SW480 (cell line): ENCODE measurements around the gene KCNN2.
A peak's percentile ranks its signal among the peaks of the same experiment; 100 is the strongest.

Experiments used
- DNase-seq: peaks from one replicate; pipeline ENCODE4 v3.0.0-alpha.2; 2016; ENCODE audit warnings: low spot score

Gene KCNN2

DNA sequence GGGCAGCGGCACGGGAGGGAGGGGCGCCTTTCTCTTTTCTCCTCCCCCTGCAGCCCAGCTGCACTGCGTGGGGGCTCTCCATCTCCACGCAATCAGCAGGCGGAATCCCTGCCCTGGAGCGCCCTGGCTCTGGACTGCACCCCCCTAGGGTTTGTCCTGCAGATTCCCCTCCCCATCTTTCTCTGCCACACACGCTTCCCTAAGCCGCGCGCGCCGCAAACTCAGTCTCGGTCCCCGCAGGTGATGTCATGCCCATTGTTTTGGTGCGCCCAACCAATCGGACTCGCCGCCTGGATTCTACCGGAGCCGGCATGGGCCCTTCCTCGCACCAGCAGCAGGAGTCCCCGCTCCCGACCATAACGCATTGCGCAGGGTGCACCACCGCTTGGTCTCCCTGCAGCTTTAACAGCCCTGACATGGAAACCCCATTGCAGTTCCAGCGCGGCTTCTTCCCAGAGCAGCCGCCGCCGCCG, at the start of gene KCNN2:
KCNN2 (plus strand) TSS at position 347 of the 473 bp plus-strand sequence; CDS start at position 417, 70 bp downstream.
- DNase-seq, result peak; percentile 83

DNA sequence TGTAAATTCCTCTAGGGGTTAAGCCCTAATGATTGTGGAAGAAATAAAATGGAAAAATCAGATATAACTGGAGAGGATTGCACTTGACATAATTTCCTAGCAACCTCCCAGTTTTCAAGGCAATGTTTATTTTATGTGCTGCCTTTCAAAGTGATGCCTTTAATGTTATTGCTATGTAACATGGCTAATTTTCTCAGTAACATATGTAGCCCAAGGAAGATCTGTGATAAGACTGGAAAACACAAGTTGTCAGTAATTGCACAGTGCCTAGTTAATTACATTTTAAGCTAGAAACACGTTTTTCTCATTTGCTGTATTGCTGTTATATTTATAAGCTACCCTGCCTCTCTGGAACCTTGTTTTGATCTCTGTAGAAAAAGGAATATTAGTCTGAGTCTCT, 49.2 kb upstream of the KCNN2 start:
- no peak for DNase-seq

DNA sequence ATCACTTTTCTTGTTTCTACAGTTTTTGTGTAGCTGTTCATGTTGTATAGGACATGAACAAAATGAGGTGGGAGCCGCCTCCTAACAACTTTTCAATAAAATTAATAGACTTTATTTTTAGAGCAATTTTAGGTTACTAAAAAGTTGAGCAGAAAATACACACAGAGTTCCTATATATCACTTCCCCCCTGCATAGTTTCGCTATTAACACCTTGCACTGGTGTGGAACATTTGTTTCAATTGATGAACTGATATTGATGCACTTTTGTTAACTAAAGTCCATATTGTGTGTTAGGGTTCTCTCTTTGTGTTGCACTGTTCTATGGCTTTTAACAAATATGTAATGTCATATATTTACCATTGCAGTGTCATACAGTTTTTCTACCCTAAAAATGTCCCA, 47.8 kb upstream of the KCNN2 start:
- DNase-seq, result no peak

DNA sequence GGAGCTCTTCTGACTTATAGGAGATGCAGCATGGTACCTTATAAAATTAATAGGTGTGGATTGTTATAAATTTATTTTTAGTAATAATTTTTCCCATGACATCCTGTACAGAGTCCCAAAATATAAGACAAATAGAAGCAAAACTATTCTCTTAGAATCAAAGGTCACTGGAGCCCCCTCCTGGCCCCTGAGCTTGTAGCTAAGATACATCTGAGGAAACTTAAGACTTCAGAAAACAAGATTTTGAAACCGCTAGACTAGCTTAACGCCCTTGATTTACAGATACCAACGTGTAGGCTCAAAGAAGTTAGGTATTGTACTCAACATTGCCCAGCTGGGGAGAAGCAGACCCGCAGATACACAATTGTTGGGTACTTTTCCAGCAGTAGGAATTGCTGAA, 45.7 kb upstream of the KCNN2 start:
- DNase-seq, result no peak

DNA sequence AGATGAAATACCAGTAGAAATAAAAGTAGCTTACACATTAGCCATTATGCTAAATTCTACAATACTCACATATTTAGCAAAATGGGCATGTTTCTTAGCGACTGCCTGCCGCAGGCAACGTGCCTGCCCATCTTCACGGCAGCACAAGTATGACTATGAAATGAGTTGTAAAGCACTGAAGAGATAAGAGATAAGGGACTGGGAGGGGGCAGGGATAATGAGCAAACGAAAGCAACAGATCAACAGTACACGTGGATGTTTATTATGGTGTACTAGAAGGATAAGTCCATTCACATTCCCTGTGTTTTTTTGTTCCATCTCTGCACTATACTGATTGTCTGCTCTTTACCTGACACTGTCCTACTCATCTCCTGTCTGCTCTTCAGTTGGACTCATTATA, 44.1 kb upstream of the KCNN2 start:
- DNase-seq, result no peak

DNA sequence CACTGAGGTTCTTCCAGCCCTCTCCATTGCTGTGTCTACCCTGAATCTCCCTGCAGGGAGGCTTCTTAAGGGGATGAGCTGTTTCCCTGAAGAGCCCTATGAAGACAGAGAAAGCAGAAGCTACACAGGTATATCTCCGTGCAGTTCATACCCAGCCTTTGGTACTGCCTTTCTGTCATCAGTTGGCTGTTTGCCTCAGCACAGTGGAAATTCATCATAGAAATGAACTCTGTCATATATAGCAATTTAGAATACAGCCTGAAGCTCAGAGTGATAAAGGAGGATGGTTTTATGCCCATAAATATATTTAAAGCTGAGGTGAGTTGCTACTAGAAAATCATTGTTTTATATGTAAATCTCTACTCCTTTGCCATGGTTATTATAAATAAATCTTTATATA, 42.6 kb upstream of the KCNN2 start:
- no peak for DNase-seq

DNA sequence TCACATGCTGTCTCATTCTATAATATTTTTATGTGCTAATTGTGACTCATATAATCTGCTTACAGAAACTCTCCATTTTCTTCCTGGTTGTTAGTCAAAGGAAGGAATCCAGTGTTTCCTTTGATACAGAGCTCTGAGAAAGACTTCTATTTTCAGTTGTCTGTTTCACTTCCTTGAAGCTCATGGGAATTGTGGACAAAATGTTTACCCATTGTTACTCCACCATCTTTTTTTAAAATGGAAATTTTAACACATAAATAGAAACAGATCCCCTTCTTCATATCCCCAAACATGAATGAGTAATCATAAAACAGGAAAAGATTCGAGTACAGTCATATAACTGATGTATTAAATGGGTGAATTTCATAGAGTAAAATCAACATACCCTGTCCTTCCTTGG, 42.0 kb upstream of the KCNN2 start:
- no peak for DNase-seq

DNA sequence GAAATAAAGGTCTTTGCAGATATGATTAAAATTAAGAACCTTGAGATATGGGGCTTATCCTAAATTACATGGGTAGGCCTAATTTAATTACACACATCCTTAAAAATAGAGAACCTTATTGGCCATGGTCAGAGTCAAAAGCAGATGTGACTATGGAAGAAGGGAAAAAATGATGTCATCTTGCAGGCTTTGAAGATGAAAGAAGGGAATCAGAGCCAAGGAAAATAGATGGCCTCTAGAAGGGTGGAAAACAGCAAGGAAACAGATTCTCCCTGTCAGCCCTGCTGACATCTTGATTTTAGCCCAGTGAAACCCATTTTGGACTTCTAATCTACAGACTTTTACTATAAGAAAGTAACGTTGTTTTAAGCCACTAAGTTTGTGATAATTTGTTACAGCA, 37.6 kb upstream of the KCNN2 start:
- DNase-seq, result no peak

DNA sequence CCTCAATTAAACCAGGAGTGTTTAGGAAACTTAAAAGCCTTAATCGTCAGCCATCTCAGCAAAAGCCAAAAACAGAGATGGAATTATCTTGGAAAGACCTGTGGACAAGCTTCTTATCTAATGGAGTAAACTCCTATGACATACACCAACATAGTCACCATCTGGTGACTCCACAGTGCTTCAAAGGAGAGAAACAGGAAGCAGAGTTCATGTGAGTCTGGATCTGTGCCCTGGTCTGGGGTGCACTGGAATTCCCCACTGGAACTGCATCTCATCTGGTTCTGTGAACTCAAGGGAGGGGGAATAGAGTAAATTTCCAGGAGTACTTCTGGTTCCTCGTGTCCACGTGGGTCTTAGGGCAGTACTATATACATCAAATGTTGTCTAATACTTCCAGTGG, 36.3 kb upstream of the KCNN2 start:
- no peak for DNase-seq

DNA sequence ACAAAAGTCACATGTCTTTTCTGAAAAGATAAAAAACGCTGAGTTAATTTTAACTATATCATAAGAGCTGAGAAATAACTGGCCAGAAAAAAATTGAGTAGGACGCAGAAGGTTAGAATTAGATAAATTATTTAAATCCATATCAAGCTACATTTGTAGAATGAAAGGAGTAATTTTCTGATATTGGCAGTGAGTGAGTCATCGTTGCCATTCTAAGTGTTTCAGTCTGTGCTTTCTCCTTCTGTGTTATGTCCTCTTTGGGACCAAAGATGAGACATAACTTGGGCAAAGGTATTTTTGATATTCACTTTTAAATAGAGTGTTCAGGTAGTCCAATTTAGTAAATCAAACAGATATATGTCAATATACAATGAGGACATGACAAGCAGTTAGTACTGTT, 34.4 kb upstream of the KCNN2 start:
- DNase-seq, result no peak

DNA sequence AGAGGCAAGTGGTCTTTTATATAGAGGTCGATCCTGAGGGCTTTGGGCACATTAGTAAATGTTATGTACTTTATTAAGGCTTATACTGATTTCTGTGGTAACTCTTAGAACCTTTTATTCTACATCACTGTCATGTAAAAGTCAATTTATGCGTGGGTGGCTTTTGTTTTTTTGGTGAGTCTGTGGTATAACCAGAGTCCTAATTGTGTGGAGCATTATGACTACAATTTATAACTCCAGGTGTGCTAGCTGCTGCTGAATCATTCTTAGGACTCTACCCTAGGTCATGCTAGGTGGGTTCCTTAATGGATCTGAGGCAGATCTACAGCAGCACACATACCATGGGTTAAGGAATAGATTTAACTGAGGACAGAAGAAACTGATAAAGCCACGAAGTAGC, 33.9 kb upstream of the KCNN2 start:
- DNase-seq, result peak; percentile 14

DNA sequence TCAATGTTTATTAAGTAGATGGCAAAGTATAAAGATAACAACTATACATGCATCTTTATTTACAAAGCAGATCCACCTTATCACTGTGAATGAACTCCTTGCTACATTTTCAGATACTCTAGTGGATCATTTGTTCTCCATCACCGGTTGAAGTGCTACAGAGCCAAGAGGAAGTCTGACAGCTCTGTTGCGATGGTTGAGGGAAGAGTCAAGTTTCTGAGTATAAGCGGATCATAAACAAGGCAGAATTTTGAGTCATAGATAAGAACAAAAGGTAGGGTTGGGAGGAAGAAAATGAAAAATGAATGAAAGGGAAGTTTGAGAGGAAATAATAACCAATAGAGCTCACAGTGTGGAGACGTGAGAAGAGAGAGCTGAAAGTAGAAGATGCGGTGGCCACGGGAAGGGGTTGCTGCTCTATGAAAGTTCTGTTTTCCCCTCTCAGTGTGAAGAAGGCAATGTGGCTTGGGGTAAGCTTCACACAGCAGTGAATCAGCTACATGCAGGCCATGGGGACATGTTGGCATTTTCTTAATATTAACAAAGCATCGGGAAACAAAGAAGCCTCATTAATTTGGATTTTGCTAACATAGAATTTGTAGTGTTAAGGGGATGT, 30.8 kb upstream of the KCNN2 start:
- no peak for DNase-seq

DNA sequence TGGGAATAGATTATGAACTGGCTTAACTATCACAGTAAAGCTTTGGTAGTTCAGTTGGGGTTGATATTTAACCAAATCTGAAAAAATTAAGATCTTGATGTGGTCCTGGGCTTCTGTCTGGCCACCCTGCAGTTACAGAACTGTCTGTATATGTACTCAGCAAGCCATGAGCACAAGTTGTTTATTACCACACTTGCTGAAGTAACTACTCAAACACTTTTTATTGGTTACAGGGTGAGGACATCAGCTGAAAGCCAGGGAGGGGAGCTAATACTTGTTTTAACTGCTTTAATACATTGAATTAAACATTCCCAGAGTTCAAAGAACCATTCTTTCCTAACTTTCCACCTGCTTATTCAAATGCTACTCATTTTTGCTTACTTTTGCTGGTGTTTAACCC, 29.4 kb upstream of the KCNN2 start:
- DNase-seq, result no peak

DNA sequence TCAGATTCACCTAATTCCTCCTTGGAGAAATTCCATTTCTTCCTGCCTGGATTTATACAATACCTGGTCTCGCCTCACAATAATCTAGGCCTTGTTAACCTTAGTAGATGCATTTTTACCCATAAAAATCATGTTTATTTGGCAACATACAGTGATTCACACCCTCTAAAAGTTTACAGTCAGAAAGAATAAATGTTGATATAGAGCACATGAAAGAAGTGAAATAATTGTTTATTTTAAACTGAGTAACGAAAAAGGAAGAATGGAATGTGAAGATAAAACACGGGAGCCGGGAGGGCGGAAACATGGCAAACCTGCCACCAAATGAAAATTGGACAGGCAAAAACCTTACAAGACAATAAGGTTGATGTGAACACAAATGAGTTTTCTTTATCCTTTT, 28.9 kb upstream of the KCNN2 start:
- DNase-seq, result no peak

DNA sequence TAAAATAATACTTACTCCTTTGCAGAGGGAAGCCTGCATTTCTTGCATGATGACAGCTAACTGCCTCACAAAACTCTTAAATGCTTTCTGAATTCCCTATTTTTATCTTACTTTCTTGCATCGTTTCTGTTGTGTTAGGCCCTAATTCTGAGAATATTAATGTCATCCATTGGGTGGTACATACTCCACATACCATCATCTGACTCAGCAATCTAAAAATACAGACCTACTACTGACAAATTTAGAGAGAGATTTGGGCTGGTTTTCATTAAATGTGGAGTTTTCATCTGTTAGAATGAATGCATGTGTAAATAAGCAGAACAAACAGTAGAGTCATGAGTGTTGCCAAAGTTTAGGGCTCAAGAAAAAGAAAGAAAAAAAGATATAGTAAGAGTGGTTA, 26.5 kb upstream of the KCNN2 start:
- no peak for DNase-seq

DNA sequence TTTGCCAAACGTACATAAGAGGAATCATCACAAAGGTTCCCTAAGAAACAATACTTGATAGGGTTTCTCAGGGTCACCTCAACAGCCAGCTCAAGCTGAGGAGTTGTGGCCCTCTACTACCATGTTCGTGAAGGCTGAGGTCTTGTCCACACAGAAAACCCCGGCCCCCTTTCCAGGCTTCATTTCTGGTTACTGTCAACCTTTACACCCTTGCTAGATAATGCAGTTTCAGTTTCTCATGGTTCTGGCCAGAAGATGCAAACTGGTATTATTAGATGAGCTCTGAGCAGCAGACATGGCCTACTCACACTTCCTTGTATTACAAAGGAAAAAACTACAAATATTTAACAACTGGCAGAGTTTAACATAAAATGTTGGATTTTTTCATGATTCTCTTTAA, 22.8 kb upstream of the KCNN2 start:
- no peak for DNase-seq

DNA sequence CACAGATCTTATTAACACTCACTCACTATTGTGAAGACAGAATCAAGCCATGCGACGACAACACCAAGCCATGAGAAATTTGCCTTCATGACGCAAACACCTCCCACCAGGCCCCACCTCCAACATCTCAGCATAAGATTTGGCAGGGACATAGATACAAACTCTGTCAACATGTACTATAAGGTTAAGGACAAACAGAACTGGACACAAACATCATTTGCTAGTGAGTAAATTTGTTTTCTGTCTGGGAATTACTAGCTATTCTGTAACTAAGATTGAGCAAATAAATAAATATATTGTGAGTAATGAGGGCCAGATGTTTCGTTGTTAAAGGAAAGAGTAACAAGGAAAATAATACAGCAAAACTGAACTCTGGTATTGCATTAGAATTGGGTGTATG, 15.7 kb upstream of the KCNN2 start:
- no peak for DNase-seq

DNA sequence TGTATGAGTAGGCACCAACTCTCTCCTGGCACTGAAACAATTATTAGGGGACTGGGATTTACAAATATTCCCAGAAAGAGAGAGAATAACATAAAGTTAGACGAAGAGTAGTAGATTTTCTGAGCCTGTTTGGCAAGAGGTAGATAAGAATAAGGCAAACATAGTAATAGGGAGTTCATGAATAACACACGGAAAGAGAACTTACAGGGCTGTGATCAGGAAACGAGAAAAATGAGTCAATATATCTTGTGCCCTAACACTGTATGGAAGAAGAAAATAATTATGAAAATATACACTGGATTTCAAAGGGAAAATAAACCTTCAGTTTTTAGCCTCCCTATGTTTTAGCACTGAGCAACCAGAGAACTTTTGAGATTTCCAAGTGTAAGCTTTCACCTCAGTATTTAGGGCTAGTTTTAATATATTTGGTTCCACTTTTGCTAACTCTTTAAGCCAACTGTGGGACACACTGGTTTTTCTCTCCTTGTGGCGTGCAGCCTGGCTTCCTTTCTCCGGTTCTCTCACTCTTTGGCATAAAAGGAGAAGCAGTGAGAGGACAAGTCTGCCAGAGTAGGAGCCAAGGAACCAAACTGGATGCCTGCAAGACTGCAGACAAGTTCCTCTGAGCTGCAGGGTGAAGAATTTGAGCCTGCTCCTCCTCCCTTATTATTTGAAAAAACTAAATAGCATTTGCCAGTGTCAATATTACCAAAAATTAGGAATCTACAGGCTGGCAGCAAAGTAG, 6.6 kb upstream of the KCNN2 start:
- DNase-seq, result no peak

DNA sequence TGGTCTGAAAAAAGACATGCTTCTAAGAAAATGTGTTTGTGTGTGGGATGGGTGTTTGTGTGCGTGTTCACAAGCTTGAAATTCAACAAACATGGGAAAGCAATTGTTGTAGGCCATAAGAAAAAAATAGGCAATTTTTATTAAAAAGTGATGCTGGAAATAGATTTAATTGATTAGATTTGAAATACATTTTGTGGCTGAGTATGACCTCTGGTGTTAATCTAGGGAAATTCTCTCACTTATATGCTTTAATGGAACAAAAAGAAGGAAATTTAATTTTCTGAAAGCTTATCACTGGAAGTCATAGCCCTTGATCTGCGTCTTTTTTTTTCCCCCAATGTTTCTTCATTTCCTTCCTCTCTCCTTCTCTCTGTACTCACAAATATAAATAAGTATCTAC, 3.5 kb upstream of the KCNN2 start:
- no peak for DNase-seq

DNA sequence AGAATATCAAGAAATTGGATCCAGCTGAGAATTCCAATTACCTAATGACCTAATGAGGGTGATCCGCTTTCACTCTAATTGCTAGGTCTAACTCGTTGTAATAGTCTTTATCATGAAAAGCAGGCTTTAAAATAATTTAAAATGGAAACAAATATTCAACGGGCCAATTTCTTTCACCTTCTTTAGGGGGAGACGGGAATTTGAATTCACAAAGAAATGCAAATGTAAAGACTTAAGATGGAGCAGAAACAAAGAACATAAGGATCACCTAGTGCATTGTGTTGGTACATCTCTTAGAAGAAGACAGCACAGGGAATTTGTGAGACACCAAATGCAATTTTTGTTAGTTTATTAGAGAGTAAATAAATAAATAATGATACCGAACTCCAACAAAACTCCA, 1.5 kb upstream of the KCNN2 start:
- no peak for DNase-seq

DNA sequence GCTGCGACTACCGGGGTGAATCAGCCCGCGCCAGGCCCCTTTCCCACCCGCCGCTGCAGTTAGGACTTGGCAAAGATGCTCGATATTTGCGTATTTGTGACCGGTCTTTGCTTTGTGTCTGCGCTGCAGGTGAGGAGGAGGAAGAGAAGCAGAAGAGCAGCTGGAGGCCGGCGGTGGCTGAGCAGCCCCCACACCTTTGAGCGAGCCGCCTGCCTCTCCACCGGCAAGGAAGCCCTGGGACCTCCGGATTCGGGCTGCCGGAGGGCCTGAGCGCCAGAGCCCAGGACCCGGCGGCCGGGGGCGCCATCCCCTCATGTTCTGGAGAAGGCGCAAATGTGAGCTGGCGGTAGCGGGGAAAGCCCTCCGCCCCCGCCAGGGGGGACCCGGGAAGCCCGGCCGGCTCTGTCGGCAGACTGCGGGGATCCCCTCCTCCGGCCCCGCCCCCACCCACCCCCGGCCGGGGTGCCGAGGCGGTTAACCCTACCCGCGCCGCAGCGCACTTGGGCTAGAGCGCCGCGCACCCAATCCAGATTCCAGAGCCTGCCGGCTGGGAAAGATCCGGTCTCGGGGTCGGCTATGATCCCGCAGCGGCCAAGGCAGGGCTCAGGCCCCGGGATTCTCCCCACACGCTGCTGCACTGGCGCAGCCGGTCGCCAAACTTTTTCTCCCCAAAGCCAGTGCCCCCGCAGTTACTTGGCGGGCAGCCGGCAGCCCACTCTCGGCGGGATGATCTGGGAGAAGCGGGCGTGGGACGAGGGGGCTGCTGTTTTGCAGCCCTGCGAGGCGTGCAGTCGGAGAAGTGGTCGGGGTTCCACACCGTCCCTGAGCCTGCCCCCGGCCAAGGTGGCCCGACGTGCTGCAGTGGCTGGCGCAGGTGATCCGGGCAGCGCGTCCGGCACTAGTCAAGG, 800 bp upstream of the KCNN2 start:
- peak; percentile 18 for DNase-seq

DNA sequence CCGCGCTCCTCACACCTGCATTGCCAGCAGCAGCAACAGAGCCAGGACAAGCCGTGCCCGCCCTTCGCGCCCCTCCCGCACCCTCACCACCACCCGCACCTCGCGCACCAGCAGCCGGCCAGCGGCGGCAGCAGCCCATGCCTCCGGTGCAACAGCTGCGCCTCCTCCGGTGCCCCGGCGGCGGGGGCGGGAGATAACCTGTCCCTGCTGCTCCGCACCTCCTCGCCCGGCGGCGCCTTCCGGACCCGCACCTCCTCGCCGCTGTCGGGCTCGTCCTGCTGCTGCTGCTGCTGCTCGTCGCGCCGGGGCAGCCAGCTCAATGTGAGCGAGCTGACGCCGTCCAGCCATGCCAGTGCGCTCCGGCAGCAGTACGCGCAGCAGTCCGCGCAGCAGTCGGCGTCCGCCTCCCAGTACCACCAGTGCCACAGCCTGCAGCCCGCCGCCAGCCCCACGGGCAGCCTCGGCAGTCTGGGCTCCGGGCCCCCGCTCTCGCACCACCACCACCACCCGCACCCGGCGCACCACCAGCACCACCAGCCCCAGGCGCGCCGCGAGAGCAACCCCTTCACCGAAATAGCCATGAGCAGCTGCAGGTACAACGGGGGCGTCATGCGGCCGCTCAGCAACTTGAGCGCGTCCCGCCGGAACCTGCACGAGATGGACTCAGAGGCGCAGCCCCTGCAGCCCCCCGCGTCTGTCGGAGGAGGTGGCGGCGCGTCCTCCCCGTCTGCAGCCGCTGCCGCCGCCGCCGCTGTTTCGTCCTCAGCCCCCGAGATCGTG, 517 bp downstream of the KCNN2 start:
- no peak for DNase-seq
